ENCODE measurements around the gene CCT5. TPM values are rescaled to one million over a fixed set of nuclear protein-coding genes. Genes with fewer than 3 reads are reported as not detected.

Gene CCT5
- total RNA-seq, 2 experiments from 2014 or later, result 360 to 375 TPM

- peaks cover 36% of the 10 kb centered on the region for H3K36me3 Mint-ChIP-seq
- no peaks in the 10 kb centered on the region for H3K27me3 Mint-ChIP-seq
- DNase-seq, result peak; percentile 35
- H3K4me3 Mint-ChIP-seq, result peak overlapping the region; percentile 84
- ChIA-PET POLR2A (interaction anchor here (0.7 to 4.2 kb wide), 4 partner anchors 8 to 382 kb away, joined by 3 to 36 read pairs (median 4); partner anchors contain the start of gene MARCHF6), CTCF (interaction anchor here (0.6 kb wide), 1 partner anchor 377 kb away, joined by 3 read pairs; no protein-coding TSS in a partner anchor)
- intact Hi-C loops (cut with micrococcal nuclease), result loop anchor here (1.0 to 10.0 kb wide), 3 partner anchors 102 to 381 kb away; partner anchors contain the start of gene MARCHF6
- peaks cover 49% of the 10 kb centered on the region for H3K4me1 Mint-ChIP-seq (ENCODE audit: low read depth)
- no peaks in the 10 kb centered on the region for H3K9me3 Mint-ChIP-seq
- H3K27ac Mint-ChIP-seq, result peak overlapping the region; percentile 67
Observed at GRCh38 chr5:10250806-10251276, 761 bp downstream of the CCT5 start.

DNA sequence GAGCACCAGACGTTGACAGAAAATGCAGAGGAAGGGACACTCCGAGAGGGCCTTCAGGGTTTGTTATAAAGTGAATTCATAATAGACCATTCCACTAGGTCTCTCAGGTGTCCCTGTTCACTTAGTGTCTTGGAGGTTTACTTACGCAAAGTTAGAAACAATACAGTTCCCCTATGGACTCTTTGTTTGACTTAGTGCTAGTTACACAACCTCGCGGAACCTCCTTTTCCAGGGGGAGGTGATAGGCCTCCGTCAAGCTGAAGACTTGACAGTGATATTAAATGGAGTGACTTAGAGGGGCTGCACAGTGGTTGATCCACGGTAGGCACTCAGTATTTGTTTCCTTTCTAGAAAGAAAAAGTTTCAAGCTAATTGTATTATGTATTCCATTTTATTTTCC lies 1.3 kb downstream of the CCT5 start:
- Mint-ChIP-seq H3K4me3 (peak overlapping the region; percentile 84), H3K4me1 (ENCODE audit: low read depth) (peaks cover 55% of the 10 kb centered on the region), H3K36me3 (peaks cover 42% of the 10 kb centered on the region), H3K9me3 (no peaks in the 10 kb centered on the region), H3K27ac (peak overlapping the region; percentile 67), H3K27me3 (no peaks in the 10 kb centered on the region)
- intact Hi-C loops (cut with micrococcal nuclease), result loop anchor here (5.0 to 10.0 kb wide), 2 partner anchors 343 to 381 kb away; no protein-coding TSS in a partner anchor
- ChIA-PET CTCF (interaction anchor here (0.6 kb wide), 1 partner anchor 376 kb away, joined by 3 read pairs; no protein-coding TSS in a partner anchor), POLR2A (interaction anchor here (4.2 kb wide), 1 partner anchor 103 kb away, joined by 36 read pairs; the partner anchor contains the start of gene MARCHF6)
- DNase-seq, result no peak

GRCh38 chr5:10253390-10253789 lies 3.3 kb downstream of the CCT5 start:
- intact Hi-C loops (cut with micrococcal nuclease), result loop anchor here (5.0 to 10.0 kb wide), 2 partner anchors 341 to 379 kb away; no protein-coding TSS in a partner anchor
- H3K4me3 Mint-ChIP-seq, result no peak overlapping the region
- DNase-seq, result no peak
- H3K27ac Mint-ChIP-seq, result no peak overlapping the region
- H3K36me3 Mint-ChIP-seq, result peaks cover 56% of the 10 kb centered on the region
- H3K27me3 Mint-ChIP-seq, result no peaks in the 10 kb centered on the region
- ChIA-PET POLR2A (interaction anchor here (0.8 kb wide), 1 partner anchor 100 kb away, joined by 3 read pairs; the partner anchor contains the start of gene MARCHF6), CTCF (interaction anchor here (1.0 kb wide), 1 partner anchor 104 kb away, joined by 4 read pairs; no protein-coding TSS in a partner anchor)
- H3K9me3 Mint-ChIP-seq, result no peaks in the 10 kb centered on the region
- peaks cover 68% of the 10 kb centered on the region for H3K4me1 Mint-ChIP-seq (ENCODE audit: low read depth)

DNA sequence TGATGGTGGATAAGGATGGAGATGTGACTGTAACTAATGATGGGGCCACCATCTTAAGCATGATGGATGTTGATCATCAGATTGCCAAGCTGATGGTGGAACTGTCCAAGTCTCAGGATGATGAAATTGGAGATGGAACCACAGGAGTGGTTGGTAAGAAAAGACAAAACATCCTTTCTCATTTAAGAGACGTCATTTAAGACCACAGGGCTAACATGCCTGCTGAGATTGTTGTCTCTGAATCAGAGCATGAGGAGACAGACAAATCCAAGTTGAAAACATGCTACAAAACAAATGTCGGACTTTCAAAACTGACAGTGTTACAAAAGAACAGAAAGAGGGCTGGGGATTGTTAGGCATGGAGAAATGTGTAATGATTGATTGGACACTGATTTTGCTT lies 4.6 kb downstream of the CCT5 start:
- H3K4me3 Mint-ChIP-seq, result no peak overlapping the region
- peaks cover 63% of the 10 kb centered on the region for H3K4me1 Mint-ChIP-seq (ENCODE audit: low read depth)
- peaks cover 65% of the 10 kb centered on the region for H3K36me3 Mint-ChIP-seq
- intact Hi-C loops (cut with micrococcal nuclease), result loop anchor here (5.0 to 10.0 kb wide), 2 partner anchors 340 to 378 kb away; no protein-coding TSS in a partner anchor
- ChIA-PET POLR2A (no interaction called here), CTCF (interaction anchor here (0.7 kb wide), 1 partner anchor 102 kb away, joined by 3 read pairs; no protein-coding TSS in a partner anchor)
- H3K9me3 Mint-ChIP-seq, result no peaks in the 10 kb centered on the region
- peak overlapping the region; percentile 50 for H3K27ac Mint-ChIP-seq
- H3K27me3 Mint-ChIP-seq, result no peaks in the 10 kb centered on the region
- DNase-seq, result no peak

- Mint-ChIP-seq H3K9me3 (no peaks in the 10 kb centered on the region), H3K4me1 (ENCODE audit: low read depth) (peaks cover 47% of the 10 kb centered on the region), H3K36me3 (peaks cover 73% of the 10 kb centered on the region), H3K27ac (peak overlapping the region; percentile 63), H3K27me3 (no peaks in the 10 kb centered on the region), H3K4me3 (no peak overlapping the region)
- intact Hi-C loops (cut with micrococcal nuclease), result loop anchor here (2.0 to 10.0 kb wide), 3 partner anchors 97 to 337 kb away; no protein-coding TSS in a partner anchor
- ChIA-PET CTCF (interaction anchor here (1.7 kb wide), 1 partner anchor 370 kb away, joined by 3 read pairs; no protein-coding TSS in a partner anchor), POLR2A (interaction anchor here (1.6 kb wide), 1 partner anchor 160 kb away, joined by 3 read pairs; no protein-coding TSS in a partner anchor)
- no peak for DNase-seq
Observed at GRCh38 chr5:10257870-10258269, 7.8 kb downstream of the CCT5 start.

GRCh38 chr5:10259899-10260298 lies 9.8 kb downstream of the CCT5 start:
- H3K9me3 Mint-ChIP-seq, result no peaks in the 10 kb centered on the region
- ChIA-PET POLR2A (interaction anchor here (0.9 kb wide), 1 partner anchor 9 kb away, joined by 3 read pairs; no protein-coding TSS in a partner anchor), CTCF (interaction anchor here (0.6 kb wide), 1 partner anchor 159 kb away, joined by 3 read pairs; no protein-coding TSS in a partner anchor)
- DNase-seq, result no peak
- H3K4me1 Mint-ChIP-seq (ENCODE audit: low read depth), result peaks cover 30% of the 10 kb centered on the region
- peak overlapping the region; percentile 40 for H3K27ac Mint-ChIP-seq
- H3K27me3 Mint-ChIP-seq, result no peaks in the 10 kb centered on the region
- peaks cover 79% of the 10 kb centered on the region for H3K36me3 Mint-ChIP-seq
- intact Hi-C loops (cut with micrococcal nuclease), result loop anchor here (2.0 to 10.0 kb wide), 3 partner anchors 95 to 335 kb away; no protein-coding TSS in a partner anchor
- no peak overlapping the region for H3K4me3 Mint-ChIP-seq

DNA sequence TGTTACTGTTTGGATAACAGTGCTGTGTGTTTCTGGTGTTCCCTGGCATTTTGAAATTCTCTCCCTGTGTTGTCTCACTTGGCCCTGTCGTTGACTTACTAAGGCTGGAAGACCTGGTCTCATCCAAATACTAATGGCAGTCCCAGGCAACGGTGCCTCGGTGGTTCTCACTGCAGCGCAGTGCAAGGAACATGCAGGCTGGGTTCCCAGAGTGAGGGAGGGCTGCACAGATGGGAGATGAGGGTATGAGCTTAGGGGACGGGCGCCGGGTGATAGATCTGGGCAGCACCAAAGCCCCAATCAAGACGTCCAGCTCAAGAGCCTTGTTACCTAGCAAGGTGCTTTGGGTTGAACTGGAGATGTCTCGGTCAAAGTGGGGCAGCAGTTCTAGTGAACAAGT lies 11.0 kb downstream of the CCT5 start:
- no peaks in the 10 kb centered on the region for H3K9me3 Mint-ChIP-seq
- peaks cover 22% of the 10 kb centered on the region for H3K4me1 Mint-ChIP-seq (ENCODE audit: low read depth)
- H3K27me3 Mint-ChIP-seq, result no peaks in the 10 kb centered on the region
- H3K4me3 Mint-ChIP-seq, result no peak overlapping the region
- intact Hi-C loops (cut with micrococcal nuclease), result no loop called here
- no peak overlapping the region for H3K27ac Mint-ChIP-seq
- POLR2A ChIA-PET, result no interaction called here
- DNase-seq, result no peak
- peaks cover 75% of the 10 kb centered on the region for H3K36me3 Mint-ChIP-seq
- CTCF ChIA-PET, result no interaction called here

DNA sequence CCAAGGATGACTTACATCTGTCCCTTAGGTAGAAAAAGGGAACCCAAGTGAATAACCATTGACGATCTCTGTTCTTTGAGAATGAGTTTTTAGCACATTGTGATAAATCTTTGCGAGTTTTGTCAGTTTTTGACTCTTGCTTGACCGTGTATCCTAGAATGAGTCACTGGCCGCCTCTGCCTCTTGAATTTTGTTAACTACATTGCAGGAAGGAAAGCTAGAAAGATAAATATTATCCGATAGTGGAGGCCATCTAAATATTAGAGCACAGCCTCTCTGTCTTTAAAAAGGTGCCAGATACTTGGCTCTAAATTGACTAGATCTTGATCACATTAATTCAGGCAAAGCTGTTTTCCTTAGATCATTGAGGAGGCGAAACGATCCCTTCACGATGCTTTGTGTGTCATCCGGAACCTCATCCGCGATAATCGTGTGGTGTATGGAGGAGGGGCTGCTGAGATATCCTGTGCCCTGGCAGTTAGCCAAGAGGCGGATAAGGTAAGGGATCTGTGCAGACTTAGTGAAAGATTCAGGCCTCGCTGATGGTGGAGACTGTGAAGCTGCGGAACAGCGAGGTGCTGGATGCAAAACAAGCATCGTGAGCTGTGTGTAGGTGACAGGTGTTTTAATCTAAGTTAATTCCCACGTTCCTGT lies 12.2 kb downstream of the CCT5 start:
- ChIA-PET CTCF (interaction anchor here (1.3 kb wide), 1 partner anchor 365 kb away, joined by 3 read pairs; no protein-coding TSS in a partner anchor), POLR2A (no interaction called here)
- no peak for DNase-seq
- peaks cover 72% of the 10 kb centered on the region for H3K36me3 Mint-ChIP-seq
- intact Hi-C loops (cut with micrococcal nuclease), result no loop called here
- H3K27me3 Mint-ChIP-seq, result no peaks in the 10 kb centered on the region
- peaks cover 12% of the 10 kb centered on the region for H3K4me1 Mint-ChIP-seq (ENCODE audit: low read depth)
- H3K27ac Mint-ChIP-seq, result no peak overlapping the region
- H3K9me3 Mint-ChIP-seq, result no peaks in the 10 kb centered on the region
- H3K4me3 Mint-ChIP-seq, result no peak overlapping the region

GRCh38 chr5:10262995-10263394 lies 12.9 kb downstream of the CCT5 start:
- Mint-ChIP-seq H3K4me3 (no peak overlapping the region), H3K27me3 (no peaks in the 10 kb centered on the region), H3K36me3 (peaks cover 65% of the 10 kb centered on the region), H3K4me1 (ENCODE audit: low read depth) (peaks cover 5% of the 10 kb centered on the region), H3K27ac (no peak overlapping the region), H3K9me3 (no peaks in the 10 kb centered on the region)
- POLR2A ChIA-PET, result no interaction called here
- CTCF ChIA-PET, result interaction anchor here (1.3 kb wide), 1 partner anchor 364 kb away, joined by 3 read pairs; no protein-coding TSS in a partner anchor
- DNase-seq, result no peak
- intact Hi-C loops (cut with micrococcal nuclease), result no loop called here

DNA sequence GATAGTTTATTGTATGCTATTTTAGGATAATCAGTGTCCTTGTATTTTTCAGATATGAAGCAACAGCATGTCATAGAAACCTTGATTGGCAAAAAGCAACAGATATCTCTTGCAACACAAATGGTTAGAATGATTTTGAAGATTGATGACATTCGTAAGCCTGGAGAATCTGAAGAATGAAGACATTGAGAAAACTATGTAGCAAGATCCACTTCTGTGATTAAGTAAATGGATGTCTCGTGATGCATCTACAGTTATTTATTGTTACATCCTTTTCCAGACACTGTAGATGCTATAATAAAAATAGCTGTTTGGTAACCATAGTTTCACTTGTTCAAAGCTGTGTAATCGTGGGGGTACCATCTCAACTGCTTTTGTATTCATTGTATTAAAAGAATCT lies 14.5 kb downstream of the CCT5 start:
- POLR2A ChIA-PET, result interaction anchor here (0.7 kb wide), 1 partner anchor 153 kb away, joined by 3 read pairs; no protein-coding TSS in a partner anchor

GRCh38 chr5:10265245-10266109 lies 15.4 kb downstream of the CCT5 start:
- Mint-ChIP-seq H3K36me3 (peaks cover 45% of the 10 kb centered on the region), H3K27me3 (no peaks in the 10 kb centered on the region), H3K4me1 (ENCODE audit: low read depth) (no peaks in the 10 kb centered on the region), H3K9me3 (no peaks in the 10 kb centered on the region), H3K4me3 (no peak overlapping the region), H3K27ac (no peak overlapping the region)
- no peak for DNase-seq
- ChIA-PET CTCF (interaction anchor here (0.5 to 1.4 kb wide), 3 partner anchors 18 to 362 kb away, joined by 3 to 4 read pairs (median 3); no protein-coding TSS in a partner anchor), POLR2A (interaction anchor here (0.7 kb wide), 1 partner anchor 153 kb away, joined by 3 read pairs; no protein-coding TSS in a partner anchor)
- intact Hi-C loops (cut with micrococcal nuclease), result no loop called here

More for the DNA sequence above, 14.5 kb downstream of the CCT5 start:
- Mint-ChIP-seq H3K27me3 (no peaks in the 10 kb centered on the region), H3K36me3 (peaks cover 53% of the 10 kb centered on the region), H3K27ac (peak overlapping the region; percentile 44), H3K4me3 (no peak overlapping the region), H3K4me1 (ENCODE audit: low read depth) (no peaks in the 10 kb centered on the region), H3K9me3 (no peaks in the 10 kb centered on the region)
- CTCF ChIA-PET, result interaction anchor here (0.5 kb wide), 1 partner anchor 35 kb away, joined by 3 read pairs; no protein-coding TSS in a partner anchor
- no peak for DNase-seq
- intact Hi-C loops (cut with micrococcal nuclease), result no loop called here

Data from activated CD4-positive, alpha-beta memory T cell treated with anti-CD3 and anti-CD28 coated beads for 36 hours (primary cell).